Hypothalamus (tissue), 51 donors: ENCODE data around the gene SLC6A19.
A peak's percentile ranks its signal among the peaks of the same experiment; 100 is the strongest.
"Not testable (repeated sequence)": the region's sequence is repeated elsewhere in the genome, so short reads cannot be mapped to it uniquely, and the experiment has no call there.

Experiments
- DNase-seq, 51 donors: peaks; one replicate each; lab custom pipeline; 2025; lab: John Stamatoyannopoulos, UW

Gene SLC6A19

DNA sequence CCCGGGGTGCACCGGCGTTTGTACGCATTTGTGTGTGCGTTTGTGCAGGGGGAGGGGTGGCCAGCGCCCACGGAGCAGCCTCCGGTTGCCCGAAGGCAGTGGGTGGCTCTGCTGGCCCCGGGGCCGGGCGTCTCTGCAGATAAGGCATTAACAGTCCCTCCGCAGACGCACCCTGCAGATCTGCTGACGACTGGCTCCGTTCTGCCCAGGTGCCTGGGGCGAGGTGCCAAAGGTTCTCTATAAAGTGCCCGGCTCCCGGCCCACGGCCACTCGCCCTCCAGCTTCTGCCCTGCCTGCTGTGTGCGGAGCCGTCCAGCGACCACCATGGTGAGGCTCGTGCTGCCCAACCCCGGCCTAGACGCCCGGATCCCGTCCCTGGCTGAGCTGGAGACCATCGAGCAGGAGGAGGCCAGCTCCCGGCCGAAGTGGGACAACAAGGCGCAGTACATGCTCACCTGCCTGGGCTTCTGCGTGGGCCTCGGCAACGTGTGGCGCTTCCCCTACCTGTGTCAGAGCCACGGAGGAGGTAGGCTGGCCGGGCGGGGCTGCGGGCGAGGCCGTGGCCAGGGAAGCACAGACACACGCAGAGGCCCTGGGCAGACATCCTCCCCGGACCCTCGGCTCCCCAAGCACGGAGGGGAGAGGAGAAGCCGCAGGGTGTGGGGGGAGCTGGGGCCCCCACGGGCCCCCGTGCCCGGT, at the start of gene SLC6A19:
TSS of gene SLC6A19 (plus strand) at position 269 of the 699 bp plus-strand sequence. CDS start at position 325, 56 bp downstream.
- no peak for DNase-seq

GRCh38 chr5:1152156-1152555, 49.2 kb upstream of the SLC6A19 start:
- no peak for DNase-seq

GRCh38 chr5:1152771-1153282, 48.6 kb upstream of the SLC6A19 start:
- DNase-seq = no peak

- DNase-seq = no peak
Observed at GRCh38 chr5:1153428-1153827, 48.0 kb upstream of the SLC6A19 start.

GRCh38 chr5:1155191-1156032, 46.0 kb upstream of the SLC6A19 start:
- no peak for DNase-seq

DNA sequence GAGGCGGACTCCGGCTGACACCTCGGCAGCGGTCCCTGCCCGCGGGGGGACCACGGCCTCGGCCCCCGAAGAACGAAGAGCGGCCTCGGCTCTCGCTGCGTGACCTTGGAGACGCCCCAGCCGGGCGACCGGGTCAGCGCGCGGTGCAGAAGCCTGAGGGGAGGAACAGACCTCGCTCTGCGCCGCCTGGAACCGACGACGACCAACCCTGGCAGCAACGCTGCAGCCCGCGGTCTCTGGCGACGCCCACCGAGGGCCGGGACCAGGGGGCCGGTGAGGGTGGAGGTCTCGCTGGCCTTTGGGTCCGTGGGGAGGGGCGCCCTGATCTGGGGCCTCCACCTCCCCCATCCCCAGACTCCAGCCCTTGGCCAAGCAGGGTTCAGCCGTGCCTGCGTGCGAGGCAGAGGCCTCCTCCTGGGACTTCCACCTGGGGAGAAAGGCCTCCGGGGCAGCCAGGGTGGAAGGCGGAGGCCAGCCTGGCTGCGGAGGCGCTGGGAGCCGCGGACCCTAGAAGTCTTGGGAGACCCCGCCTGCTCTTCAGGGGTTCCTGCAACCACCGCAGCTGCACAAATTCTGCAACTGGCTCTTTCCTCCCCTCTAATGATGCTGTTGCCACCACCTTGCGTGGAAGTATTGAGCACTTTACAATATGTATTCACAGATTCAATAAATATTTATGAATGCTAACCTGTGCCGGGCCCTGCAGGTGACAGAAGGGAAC, 45.2 kb upstream of the SLC6A19 start:
- DNase-seq = no peak

DNA sequence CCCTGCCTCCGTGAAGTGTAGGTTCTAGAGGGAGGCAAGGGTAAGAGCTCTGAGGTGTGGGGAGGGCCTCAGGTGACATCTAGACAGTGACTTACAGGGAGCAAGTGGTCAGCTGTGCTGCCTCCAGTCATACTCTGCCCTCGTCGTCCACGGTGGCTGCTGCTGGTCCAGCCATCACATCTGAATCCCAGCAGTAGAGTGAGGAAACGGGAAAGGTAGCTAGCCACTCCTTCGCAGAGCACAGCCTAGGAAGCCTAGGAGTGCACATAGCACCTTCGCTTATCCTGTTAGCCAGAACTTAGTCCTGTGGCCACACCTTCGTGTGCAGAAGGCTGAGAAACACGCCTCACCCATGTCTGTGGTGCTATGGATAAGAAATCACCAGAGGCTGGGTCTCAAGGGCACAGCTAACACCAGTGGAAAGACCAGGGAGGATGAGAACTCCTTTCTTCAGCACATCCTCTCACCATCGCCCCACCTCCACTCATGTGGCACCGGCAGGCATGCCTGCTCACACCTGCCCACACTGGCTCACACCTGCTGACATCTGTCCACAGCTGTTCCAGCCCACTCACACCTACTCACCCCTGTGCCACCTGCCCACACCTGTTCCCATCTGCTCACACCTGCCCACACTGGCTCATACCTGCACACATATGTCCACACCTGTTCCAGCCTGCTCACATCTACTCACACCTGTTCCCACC, 44.5 kb upstream of the SLC6A19 start:
- no peak for DNase-seq

DNA sequence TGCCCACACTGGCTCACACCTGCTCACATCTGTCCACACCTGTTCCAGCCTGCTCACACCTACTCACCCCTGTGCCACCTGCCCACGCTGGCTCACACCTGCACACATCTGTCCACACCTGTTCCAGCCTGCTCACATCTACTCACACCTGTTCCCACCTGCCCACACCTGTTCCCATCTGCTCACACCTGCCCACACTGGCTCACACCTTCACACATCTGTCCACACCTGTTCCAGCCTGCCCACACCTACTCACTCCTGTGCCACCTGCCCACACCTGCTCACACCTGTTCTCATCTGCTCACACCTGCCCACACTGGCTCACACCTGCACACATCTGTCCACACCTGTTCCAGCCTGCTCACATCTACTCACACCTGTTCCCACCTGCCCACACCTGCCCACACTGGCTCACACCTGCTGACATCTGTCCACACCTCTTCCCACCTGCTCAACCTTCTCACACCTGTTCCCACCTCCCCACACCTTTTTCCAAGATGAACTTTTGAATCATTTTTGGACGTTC, 43.9 kb upstream of the SLC6A19 start:
- not testable (repeated sequence) for DNase-seq

DNA sequence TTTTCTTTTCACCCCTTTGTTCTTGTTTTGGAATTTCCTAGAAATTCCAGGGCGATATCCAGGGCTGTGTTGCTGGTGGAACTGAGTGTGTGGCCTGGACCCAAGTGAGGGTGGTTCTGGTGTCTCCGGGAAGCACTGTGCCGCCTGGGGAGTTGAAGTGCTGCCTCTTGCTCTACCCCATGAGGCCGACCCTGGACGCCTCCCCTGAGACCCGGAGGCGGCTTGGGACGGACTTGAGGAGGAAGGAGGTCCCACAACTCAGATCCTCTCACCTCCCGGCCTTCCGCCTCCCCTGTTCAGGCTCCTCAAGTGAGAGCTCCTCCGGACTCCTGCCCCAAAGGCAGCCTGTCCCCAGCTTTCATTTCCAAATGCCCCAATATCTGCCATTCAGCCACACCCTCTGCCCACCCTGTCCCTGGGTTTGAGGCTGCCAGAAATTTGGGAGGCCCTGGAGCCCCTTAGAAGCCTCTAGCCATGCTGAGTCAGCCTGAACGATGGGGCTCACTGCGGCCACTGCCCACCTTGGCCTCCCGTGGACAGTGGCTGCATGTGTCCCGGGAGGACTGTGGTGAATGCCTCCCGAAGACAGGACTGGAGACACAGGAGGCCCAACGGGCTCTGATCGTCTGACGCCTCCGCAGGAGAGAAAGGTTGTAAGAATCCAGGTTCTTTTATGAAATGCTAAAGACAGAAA, 42.6 kb upstream of the SLC6A19 start:
- DNase-seq = no peak

DNA sequence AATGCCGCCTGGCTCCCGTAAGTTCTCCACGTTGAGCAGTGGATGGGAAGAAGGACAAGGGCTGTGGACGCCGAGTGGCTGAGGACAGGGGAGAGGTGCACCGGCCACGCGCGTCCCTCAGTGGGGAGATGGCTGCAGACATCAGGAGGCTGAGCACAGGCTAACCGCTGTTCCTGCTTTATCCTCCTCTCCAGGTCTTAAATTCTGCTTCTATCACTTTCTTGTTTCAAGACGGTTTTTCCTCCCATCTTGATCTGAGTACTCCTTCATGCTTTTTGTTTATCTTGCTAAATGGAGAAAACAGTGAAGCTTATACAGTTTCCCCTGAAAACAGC, 42.1 kb upstream of the SLC6A19 start:
- DNase-seq = no peak

DNA sequence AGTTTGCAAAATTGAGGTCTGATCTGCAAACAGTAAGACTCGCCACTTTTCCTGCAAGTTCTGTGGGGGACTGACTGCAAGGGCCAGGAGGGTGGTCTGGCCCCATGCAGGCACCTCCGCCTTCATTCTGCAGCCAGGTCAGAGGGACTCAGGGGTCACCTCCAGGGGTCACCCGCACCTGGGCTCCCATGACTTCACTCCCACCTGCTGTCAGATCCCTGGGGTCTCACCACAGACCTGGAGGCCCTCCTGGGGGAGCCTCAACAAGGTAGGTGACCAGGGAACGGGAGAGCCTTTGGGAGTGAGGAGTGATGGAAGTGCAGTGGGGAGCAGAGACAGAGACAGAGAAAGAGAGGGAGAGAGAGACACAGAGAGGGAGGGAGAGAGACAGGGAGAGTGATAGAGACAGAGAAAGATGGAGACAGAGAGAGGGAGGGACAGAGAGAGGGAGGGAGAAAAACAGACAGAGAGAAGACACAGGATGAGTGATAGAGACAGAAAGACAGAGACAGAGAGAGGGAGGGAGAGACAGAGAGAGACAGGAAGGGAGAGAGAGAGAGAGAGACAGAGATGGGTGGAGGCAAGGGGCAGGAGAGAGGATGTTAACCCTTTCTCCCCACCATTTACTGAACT, 41.5 kb upstream of the SLC6A19 start:
- no peak for DNase-seq

DNA sequence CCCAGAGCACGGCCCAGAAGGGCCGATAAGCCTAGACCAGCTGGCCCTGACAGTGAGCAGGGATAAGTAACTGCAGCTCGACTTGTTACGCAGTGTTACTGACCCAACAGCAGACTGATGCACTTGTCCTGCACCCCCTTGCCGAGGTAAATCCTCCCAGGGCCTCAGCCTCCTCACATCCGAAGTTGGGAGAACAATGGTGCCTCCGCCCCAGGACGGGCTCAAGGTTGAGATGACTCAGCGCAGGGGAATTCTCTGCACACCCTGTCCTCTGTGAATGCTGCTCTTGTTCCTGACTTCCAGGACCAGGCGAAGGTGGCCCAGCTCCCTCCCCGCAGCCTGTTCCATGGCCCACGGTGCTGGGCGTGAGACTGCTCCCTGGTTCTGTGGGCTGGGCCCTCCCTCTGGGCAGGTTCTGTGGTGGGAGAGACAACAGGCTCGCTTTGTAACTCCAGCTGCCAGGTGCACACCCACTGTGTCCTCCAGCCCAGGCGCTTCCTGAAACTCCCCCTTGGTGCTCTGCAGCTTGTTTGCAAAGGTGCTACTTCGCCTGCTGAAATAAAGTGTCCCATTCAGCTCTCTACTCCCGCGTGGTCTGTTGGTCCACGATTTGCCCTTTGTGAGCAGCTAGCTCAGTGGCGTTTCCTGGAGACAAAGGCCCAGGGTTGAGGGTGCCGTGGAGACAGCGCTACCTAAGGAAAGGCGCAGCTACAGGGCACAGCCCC, 40.1 kb upstream of the SLC6A19 start:
- DNase-seq = peak in 1 of 51 donors; percentile 48

GRCh38 chr5:1161833-1162229, 39.6 kb upstream of the SLC6A19 start:
- DNase-seq = peak in 47 of 51 donors; percentile 12 to 87 (median 67)

DNA sequence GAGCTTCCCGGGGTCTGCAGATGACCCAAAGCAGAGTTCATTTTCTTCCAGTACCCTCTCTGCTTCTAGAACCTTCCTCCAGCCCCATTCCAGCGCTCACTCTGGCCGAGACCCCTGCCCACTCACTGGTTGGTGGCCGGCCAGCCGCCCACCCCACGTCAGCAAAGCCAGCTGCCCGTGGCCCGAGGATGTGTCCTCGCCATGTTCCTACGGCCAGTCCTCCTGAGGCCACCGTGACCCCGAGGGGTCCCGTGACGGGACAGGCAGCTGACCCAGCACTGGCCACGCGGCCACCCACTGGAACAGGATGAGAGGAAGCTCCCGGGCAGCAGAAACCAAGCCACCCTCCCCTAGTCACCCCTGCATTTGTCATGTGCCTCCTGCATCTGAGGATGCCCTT, 39.1 kb upstream of the SLC6A19 start:
- no peak for DNase-seq

- no peak for DNase-seq
Observed at GRCh38 chr5:1162751-1163150, 38.6 kb upstream of the SLC6A19 start.

- DNase-seq = no peak
Observed at GRCh38 chr5:1163366-1163765, 38.0 kb upstream of the SLC6A19 start.

- DNase-seq = no peak
Observed at GRCh38 chr5:1163879-1164278, 37.5 kb upstream of the SLC6A19 start.
